A549 (cell line): ENCODE data around the gene TMEM235. TPM values are rescaled to one million over a fixed set of nuclear protein-coding genes. Genes with fewer than 3 reads are reported as not detected.

ENCODE experiments used
- ATAC-seq, 2 experiments: fragments of 200-7000 bp in 1 of 2; fragments of >200 bp in 1 of 2; cut with Nextera tagmentation in 1 of 2; cut with Tn5 transposase in 1 of 2; 3 replicates each; pipeline versions ENCODE4 v1.8.0 to v1.9.1; 2018 to 2020; ENCODE audit warnings: mild to moderate bottlenecking in 1 of 2, moderate library complexity in 1 of 2
- CTCF ChIA-PET: fragments of 300-600 bp; sonication (Branson Sonifier 250); formaldehyde crosslinking; extraction: SDS; loops from one replicate; lab custom pipeline; 2021; ENCODE audit warnings: antibody characterized with exemption, inconsistent platforms; lab: Yijun Ruan, JAX
- POLR2A ChIA-PET: fragments of 350-600 bp; formaldehyde crosslinking; extraction: SDS; loops from one replicate; lab custom pipeline; 2021; ENCODE audit warnings: antibody characterized with exemption, inconsistent platforms; lab: Yijun Ruan, JAX
- DNase-seq, 2 experiments: peaks; one replicate each; pipeline versions ENCODE4 v3.0.0 to v3.0.0-alpha.2; 2011 to 2016; ENCODE audit warnings: low read depth in 1 of 2, low spot score in 1 of 2
- FAIRE-seq: peaks from 2 replicates; lab custom pipeline; 2011; peaks lifted over from hg19 to GRCh38; lab: Jason Lieb, UNC
- H3K27ac ChIP-seq, 2 experiments: fragments of >200 bp; sonication (Bioruptor Twin); formaldehyde crosslinking; 3 replicates each; pipeline ENCODE4 v1.5.1; 2016 to 2017
- H3K4me1 ChIP-seq: fragments of >200 bp; sonication (Bioruptor Twin); formaldehyde crosslinking; 3 replicates; pipeline ENCODE4 v1.6.1; 2016
- H3K4me2 ChIP-seq: fragments of >200 bp; sonication (Bioruptor Twin); formaldehyde crosslinking; 3 replicates; pipeline ENCODE4 v1.6.1; 2016
- H3K4me3 ChIP-seq: fragments of >200 bp; sonication (Bioruptor Twin); formaldehyde crosslinking; 3 replicates; pipeline ENCODE4 v1.5.1; 2016
- H3K9me3 ChIP-seq: fragments of >200 bp; sonication (Bioruptor Twin); formaldehyde crosslinking; 3 replicates; pipeline ENCODE4 v1.6.1; 2016
- BHLHE40 ChIP-seq: IDR thresholded peaks from 2 replicates; pipeline ENCODE4 v1.6.1; 2012; ENCODE audit warnings: low read depth, low read length, inconsistent platforms
- CBX2 ChIP-seq: fragments of 200-600 bp; sonication (generic); IDR thresholded peaks from 2 replicates; pipeline ENCODE4 v1.6.1; 2016; ENCODE audit warnings: low read depth, mild to moderate bottlenecking, borderline replicate concordance
- CHD2 ChIP-seq: fragments of 150-350 bp; IDR thresholded peaks from 2 replicates; pipeline ENCODE4 v1.6.1; 2014; ENCODE audit warnings: low read length; ENCODE audit not compliant: partially characterized antibody
- CHD4 ChIP-seq: fragments of 200-600 bp; sonication (generic); IDR thresholded peaks from 2 replicates; pipeline ENCODE4 v1.6.1; 2016; ENCODE audit warnings: antibody characterized with exemption, mild to moderate bottlenecking, borderline replicate concordance
- EP300 ChIP-seq, 2 experiments: fragments of >200 bp; sonication (Bioruptor Twin); formaldehyde crosslinking; IDR thresholded peaks; 2 replicates in 1 of 2; 3 replicates in 1 of 2; pipeline ENCODE4 v1.6.1; 2016 to 2017
- ESRRA ChIP-seq: fragments of 150-350 bp; IDR thresholded peaks from 2 replicates; pipeline ENCODE4 v1.6.1; 2014; ENCODE audit warnings: mild to moderate bottlenecking, low read length, borderline replicate concordance
- HDAC2 ChIP-seq: fragments of 200-600 bp; sonication (generic); IDR thresholded peaks from 2 replicates; pipeline ENCODE4 v1.6.1; 2016
- JUN ChIP-seq, 2 experiments: fragments of >200 bp; sonication (Bioruptor Twin); formaldehyde crosslinking; IDR thresholded peaks; 2 replicates in 1 of 2; 3 replicates in 1 of 2; pipeline ENCODE4 v1.6.1; 2016 to 2017
- KDM1A ChIP-seq: fragments of 200-600 bp; sonication (generic); IDR thresholded peaks from 2 replicates; pipeline ENCODE4 v1.6.1; 2016; ENCODE audit warnings: low read depth, mild to moderate bottlenecking
- KDM5A ChIP-seq: fragments of 200-600 bp; sonication (generic); IDR thresholded peaks from 2 replicates; pipeline ENCODE4 v1.6.1; 2016; ENCODE audit warnings: antibody characterized with exemption, mild to moderate bottlenecking
- MAZ ChIP-seq: fragments of 150-350 bp; IDR thresholded peaks from 2 replicates; pipeline ENCODE4 v1.6.1; 2014; ENCODE audit warnings: antibody characterized with exemption, low read depth, low read length, borderline replicate concordance
- MYC ChIP-seq: IDR thresholded peaks from 2 replicates; pipeline ENCODE4 v1.6.1; 2012; ENCODE audit warnings: mild to moderate bottlenecking, inconsistent platforms, low read length, improper control_type of control experiment, borderline replicate concordance
- NR3C1 ChIP-seq: fragments of >200 bp; sonication (Bioruptor Twin); formaldehyde crosslinking; IDR thresholded peaks from 3 replicates; pipeline ENCODE4 v1.6.1; 2017
- RAD21 ChIP-seq, 2 experiments: fragments of >200 bp in 1 of 2; sonication (Bioruptor Twin) in 1 of 2; formaldehyde crosslinking in 1 of 2; IDR thresholded peaks in 1 of 2; conservative IDR thresholded peaks in 1 of 2; 2 replicates in 1 of 2; 3 replicates in 1 of 2; pipeline ENCODE4 v1.6.1; 2012 to 2018; ENCODE audit warnings: inconsistent platforms in 1 of 2
- RARB ChIP-seq: fragments of 250-450 bp; sonication (Bioruptor Pico); IDR thresholded peaks from 2 replicates; pipeline ENCODE4 v1.8.0; 2021; ENCODE audit warnings: mild to moderate bottlenecking, moderate library complexity
- RFX5 ChIP-seq: fragments of 450-650 bp; IDR thresholded peaks from 2 replicates; pipeline ENCODE4 v1.7.1; 2014; ENCODE audit warnings: antibody characterized with exemption, mild to moderate bottlenecking, moderate library complexity
- SMC3 ChIP-seq: fragments of >200 bp; sonication (Bioruptor Twin); formaldehyde crosslinking; IDR thresholded peaks from 3 replicates; pipeline ENCODE4 v1.6.1; 2018; ENCODE audit warnings: inconsistent platforms
- USF2 ChIP-seq: fragments of 450-650 bp; IDR thresholded peaks from 2 replicates; pipeline ENCODE4 v1.6.1; 2014; ENCODE audit warnings: antibody characterized with exemption
- WGBS: methylation state at CpG from one replicate; pipeline ENCODE4 v1.1.6; 2017; ENCODE audit errors: missing lambda C conversion rate; 5-methylcytosine and 5-hydroxymethylcytosine counted together
- polyA plus RNA-seq, 4 experiments: library from polyadenylated mRNA; depleted of rRNA in 3 of 4; stranded (reverse); fragments of >200 nt; fragmentation: RNase III in 1 of 4; extraction: RNeasy Plus Mini Kit Qiagen cat#74134 plus additional on column Dnase treatment in 1 of 4; gene quantifications; 2 replicates in 3 of 4; 3 replicates in 1 of 4; pipeline ENCODE4 v1.2.3, GENCODE V29; 2011 to 2017
- TF ChIP-seq, protein P1 (sequence below): IDR thresholded peaks from 2 replicates; pipeline ENCODE4 v1.6.1; 2012
- TF ChIP-seq, protein P2 (sequence below): fragments of >200 bp; sonication (Bioruptor Twin); formaldehyde crosslinking; IDR thresholded peaks from 3 replicates; pipeline ENCODE4 v1.5.1; 2016
- TF ChIP-seq, protein P3 (sequence below): fragments of 250-450 bp; sonication (Bioruptor Pico); IDR thresholded peaks from 2 replicates; pipeline ENCODE4 v1.5.0; 2020; ENCODE audit warnings: low read depth, mild to moderate bottlenecking, moderate library complexity

The TMEM235 gene
- polyA plus RNA-seq, 2 of the 4 experiments (the other 2 are of a cell fraction), result not detected

GRCh38 chr17:78250891-78251772, 19.7 kb downstream of the TMEM235 start:
- peak overlapping the region; percentile 52 to 73; a peak in 5 of 6 replicates for H3K27ac ChIP-seq
- no peaks in the 10 kb centered on the region for H3K9me3 ChIP-seq
- ChIA-PET CTCF (interaction anchor here (0.6 to 11.6 kb wide), 112 partner anchors 9 to 1636 kb away, joined by 3 to 190 read pairs (median 4); partner anchors contain the start of genes AFMID, BIRC5, PGS1 and TK1), POLR2A (interaction anchor here (0.9 kb wide), 1 partner anchor 293 kb away, joined by 3 read pairs; the partner anchor contains the start of gene TNRC6C)
- peaks cover 10% of the 10 kb centered on the region for H3K4me1 ChIP-seq
- 29% methylated on average over 25 of the region's 27 CpGs for WGBS
- no peak overlapping the region for H3K4me3 ChIP-seq
- peak; percentile 90 to 98 for DNase-seq
- ATAC-seq, result peak; percentile 81 to 90
- TF ChIP-seq, protein P1, sequence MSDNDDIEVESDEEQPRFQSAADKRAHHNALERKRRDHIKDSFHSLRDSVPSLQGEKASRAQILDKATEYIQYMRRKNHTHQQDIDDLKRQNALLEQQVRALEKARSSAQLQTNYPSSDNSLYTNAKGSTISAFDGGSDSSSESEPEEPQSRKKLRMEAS, result peak; percentile 83
- TF ChIP-seq ESRRA (0 out of 2 replicates have a peak, but pooled peaks have one; percentile 38), BHLHE40 (no peak), CBX2 (no peak), RAD21 (conservative IDR thresholded peaks at IDR 0.05 in 1 of 2, IDR thresholded peaks at IDR 0.05 in 1 of 2) (peak; percentile 98), RFX5 (0 out of 2 replicates have a peak, but pooled peaks have one; percentile 12), MYC (peak; percentile 74), MAZ (peak; percentile 87; the same call in 1 of the 2 replicates), SMC3 (peak; percentile 99), RARB (CRISPR knock-in tag) (no peak), CHD2 (peak; percentile 21), USF2 (peak; percentile 68), JUN (IDR thresholded peaks at IDR 0.05) (peak in 1 of 2 experiments; percentile 40; a peak in 1 of 5 replicates)
- TF ChIP-seq, protein P2, sequence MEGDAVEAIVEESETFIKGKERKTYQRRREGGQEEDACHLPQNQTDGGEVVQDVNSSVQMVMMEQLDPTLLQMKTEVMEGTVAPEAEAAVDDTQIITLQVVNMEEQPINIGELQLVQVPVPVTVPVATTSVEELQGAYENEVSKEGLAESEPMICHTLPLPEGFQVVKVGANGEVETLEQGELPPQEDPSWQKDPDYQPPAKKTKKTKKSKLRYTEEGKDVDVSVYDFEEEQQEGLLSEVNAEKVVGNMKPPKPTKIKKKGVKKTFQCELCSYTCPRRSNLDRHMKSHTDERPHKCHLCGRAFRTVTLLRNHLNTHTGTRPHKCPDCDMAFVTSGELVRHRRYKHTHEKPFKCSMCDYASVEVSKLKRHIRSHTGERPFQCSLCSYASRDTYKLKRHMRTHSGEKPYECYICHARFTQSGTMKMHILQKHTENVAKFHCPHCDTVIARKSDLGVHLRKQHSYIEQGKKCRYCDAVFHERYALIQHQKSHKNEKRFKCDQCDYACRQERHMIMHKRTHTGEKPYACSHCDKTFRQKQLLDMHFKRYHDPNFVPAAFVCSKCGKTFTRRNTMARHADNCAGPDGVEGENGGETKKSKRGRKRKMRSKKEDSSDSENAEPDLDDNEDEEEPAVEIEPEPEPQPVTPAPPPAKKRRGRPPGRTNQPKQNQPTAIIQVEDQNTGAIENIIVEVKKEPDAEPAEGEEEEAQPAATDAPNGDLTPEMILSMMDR, result peak; percentile 100
- peak; percentile 32 for FAIRE-seq
- H3K4me2 ChIP-seq, result peak overlapping the region; percentile 69

- CTCF ChIA-PET, result interaction anchor here (0.6 to 11.6 kb wide), 72 partner anchors 8 to 1636 kb away, joined by 3 to 190 read pairs (median 6); partner anchors contain the start of genes AFMID, BIRC5, PGS1 and TK1
- Histone ChIP-seq H3K4me1 (peaks cover 10% of the 10 kb centered on the region), H3K27ac (peak overlapping the region in 1 of 2 experiments; percentile 73; a peak in 3 of 6 replicates), H3K9me3 (no peaks in the 10 kb centered on the region), H3K4me2 (no peak overlapping the region; the same call in 2 of the 3 replicates), H3K4me3 (no peak overlapping the region)
- ATAC-seq (peak; percentile 0 to 4; a peak in 2 of 6 replicates), FAIRE-seq (no peak), DNase-seq (no peak)
- POLR2A ChIA-PET, result no interaction called here
- 69% methylated on average over 6 of the region's 6 CpGs for WGBS
- TF ChIP-seq CHD4, result no peak
- no peak for TF ChIP-seq HDAC2
- no peak for TF ChIP-seq EP300 (IDR thresholded peaks at IDR 0.05)
- TF ChIP-seq KDM5A, result no peak
- TF ChIP-seq, protein P3, sequence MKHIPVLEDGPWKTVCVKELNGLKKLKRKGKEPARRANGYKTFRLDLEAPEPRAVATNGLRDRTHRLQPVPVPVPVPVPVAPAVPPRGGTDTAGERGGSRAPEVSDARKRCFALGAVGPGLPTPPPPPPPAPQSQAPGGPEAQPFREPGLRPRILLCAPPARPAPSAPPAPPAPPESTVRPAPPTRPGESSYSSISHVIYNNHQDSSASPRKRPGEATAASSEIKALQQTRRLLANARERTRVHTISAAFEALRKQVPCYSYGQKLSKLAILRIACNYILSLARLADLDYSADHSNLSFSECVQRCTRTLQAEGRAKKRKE (CRISPR knock-in tag), result no peak
- no peak for TF ChIP-seq KDM1A
- TF ChIP-seq NR3C1, result no peak
- TF ChIP-seq, all 56 proteins: peak for 0
Measured at GRCh38 chr17:78251773-78252103, 20.3 kb downstream of the TMEM235 start.
